Activated CD4-positive, alpha-beta T cell treated with anti-CD3 and anti-CD28 coated beads, Interleukin-2, Interleukin-4, amounts not matched to agents 100 ng/mL and 50 ng/mL, durations not matched to agents 16 hours and 8 hours (primary cell): Measurements from ENCODE around the gene B3GAT1.
A peak's percentile ranks its signal among the peaks of the same experiment; 100 is the strongest.

Experiments
- DNase-seq: peaks from one replicate; pipeline ENCODE4 v3.0.0-alpha.2; 2020; ENCODE audit warnings: low spot score

B3GAT1 gene

GRCh38 chr11:134409552-134410429, 2.3 kb downstream of the B3GAT1 start:
- DNase-seq, result no peak

DNA sequence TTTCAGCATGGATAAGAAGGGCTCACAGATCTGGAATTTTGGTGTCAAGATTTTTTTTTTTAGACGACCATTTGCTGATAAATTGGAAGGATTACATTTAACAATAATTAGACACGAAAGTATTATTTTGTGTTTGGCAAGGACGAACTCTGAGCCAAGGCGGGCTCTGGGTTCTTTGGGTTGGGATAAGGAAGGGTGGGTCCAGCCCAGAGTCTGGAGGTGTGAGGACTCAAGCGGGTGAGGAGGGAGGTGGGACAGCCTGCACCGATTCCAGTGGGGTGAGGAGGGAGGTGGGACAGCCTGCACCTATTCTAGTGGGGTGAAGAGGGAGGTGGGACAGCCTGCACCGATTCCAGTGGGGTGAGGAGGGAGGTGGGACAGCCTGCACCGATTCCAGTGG, 4.1 kb downstream of the B3GAT1 start:
- DNase-seq, result no peak

- no peak for DNase-seq
Observed at GRCh38 chr11:134407321-134407828, 4.7 kb downstream of the B3GAT1 start.

DNA sequence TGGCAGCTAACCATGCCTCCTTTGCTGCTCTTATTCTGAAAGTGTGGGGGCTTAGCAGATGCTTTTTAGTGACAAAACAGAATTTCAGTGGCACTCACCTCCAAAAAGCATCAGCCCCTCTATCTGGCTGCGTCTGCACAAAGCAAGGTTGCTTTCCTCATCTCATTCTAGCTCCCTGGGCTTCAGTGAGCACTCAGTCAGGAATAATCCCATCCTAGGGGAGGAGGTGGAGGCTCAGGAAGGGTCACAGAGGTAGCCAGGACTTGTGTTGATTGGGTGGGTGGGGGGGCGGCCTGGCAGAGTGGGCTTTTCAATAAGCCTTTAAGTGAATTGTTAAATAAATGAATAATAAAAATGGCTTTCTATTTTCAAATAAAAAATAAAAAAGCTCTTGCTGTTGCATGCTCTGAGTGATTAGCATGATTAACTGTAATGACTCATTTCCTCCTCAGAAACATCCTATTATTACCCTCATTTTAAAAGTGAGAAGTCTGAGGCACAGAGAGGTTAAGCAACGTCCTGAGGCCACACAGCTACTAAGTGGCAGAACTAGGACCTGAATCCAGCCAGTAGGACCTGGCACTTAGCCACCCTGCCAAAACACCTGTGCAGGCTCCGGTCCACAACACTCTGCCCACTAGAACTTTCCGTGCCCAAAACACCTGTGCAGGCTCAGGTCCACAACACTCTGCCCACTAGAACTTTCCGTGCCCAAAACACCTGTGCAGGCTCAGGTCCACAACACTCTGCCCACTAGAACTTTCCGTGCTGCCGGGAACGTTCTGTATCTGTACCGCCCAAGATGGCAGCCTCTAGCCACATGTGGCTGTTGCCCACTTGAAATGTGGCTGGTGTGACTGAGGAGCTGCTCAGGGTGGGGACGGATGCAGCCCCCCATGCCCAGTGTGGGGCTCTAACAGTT, 5.5 kb downstream of the B3GAT1 start:
- DNase-seq, result peak; percentile 9

- DNase-seq, result no peak
Observed at GRCh38 chr11:134405841-134406240, 6.2 kb downstream of the B3GAT1 start.

- DNase-seq, result no peak
Observed at GRCh38 chr11:134405436-134405835, 6.6 kb downstream of the B3GAT1 start.

- DNase-seq, result no peak
Observed at GRCh38 chr11:134404575-134405341, 7.3 kb downstream of the B3GAT1 start.

DNA sequence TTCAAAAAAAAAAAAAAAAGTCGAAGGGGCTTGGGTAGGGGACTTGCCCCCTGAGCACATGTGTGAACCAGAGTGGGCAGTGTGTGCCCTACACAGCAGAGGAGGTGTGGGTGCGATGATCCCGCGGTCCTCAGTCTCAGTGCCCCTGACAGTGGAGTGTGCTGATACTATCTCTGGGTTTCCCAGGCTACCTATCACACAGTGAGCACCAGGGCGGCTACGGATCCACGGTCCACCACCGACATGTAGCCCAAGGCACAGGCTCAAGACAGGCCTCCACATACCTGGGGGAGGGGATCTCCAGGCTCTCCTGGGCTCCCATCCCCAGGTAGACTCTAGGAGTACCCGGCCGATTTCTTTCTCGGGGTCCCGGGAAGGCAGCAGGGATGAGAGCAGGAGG, 9.1 kb downstream of the B3GAT1 start:
- DNase-seq, result no peak

DNA sequence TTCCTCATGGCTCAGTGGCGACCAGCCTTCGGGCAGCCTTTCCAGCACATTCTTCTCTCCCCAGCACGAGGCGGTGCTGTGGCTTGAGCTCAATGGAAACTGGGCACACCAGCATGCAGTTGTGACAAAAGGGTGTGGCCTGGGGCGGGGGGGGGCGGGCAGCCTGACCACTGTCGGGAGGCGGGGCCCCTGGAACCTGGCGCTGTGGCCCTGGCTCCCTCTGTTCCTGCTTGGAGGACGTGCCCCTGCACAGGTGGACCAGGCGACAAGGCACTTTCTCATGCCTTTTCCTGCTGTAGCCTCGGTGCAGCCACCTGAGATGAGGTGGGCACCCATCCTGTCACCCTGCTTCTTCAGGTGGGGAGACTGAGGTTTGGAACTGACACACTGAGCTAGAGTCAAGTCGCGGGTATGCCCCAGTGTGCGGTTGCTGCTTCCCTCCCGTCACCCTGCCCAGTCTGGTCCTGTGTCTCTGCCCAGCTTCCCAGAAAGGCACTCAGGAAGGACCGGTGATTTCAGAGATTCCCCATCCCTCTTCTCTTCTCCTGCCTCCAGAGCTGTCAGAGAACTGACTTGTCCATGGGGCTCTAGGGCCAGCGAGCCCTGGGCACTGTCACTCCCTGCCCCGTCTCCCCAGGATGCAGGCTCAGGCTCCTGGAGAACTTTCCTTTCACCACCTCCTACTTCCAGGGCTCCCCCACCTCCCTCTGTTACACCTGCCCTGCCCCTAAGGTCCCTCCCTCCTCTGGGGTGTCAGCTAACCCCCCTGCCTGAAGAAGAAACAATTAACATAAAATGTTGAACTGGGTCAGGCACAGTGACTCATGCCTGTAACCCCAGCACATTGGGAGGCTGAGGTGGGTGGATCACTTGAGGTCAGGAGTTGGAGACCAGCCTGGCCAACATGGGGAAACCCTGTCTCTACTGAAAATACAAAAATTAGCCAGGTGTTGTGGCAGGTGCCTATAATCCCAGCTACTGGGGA, 9.9 kb downstream of the B3GAT1 start:
- DNase-seq, result no peak

GRCh38 chr11:134399996-134400395, 12.0 kb downstream of the B3GAT1 start:
- DNase-seq, result no peak

- no peak for DNase-seq
Observed at GRCh38 chr11:134399293-134399654, 12.8 kb downstream of the B3GAT1 start.

DNA sequence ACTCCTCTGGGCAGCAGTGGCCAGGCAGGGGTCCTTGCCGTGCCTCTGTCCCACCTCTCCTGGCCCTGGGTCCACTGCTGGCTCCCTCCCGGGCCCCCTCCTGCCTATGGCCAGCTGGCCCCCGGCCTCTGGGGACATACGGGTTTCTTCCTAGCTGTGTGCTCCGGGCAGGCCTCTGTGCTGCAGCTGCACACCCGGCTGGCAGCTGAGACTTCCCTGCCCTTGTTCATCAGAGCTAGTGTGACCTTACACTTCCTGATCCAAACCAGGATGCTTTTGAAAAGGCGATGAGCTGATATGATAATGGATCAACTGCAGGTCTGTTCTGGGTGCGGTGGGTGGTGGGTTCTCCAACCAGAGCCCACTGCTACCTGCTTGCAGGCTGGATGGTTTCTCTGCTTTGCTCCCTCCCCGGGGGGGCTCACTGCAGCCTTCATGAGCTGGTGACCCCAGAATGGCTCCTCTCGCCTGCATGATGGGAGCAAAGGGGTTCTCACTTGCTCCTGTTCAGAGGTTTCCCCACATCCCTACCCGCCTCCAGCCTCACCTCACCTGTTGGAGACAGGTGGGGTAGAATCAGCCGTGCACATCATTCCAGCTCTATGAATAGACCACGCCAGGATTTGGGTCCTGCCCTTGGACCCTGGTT, 13.3 kb downstream of the B3GAT1 start:
- DNase-seq, result no peak

DNA sequence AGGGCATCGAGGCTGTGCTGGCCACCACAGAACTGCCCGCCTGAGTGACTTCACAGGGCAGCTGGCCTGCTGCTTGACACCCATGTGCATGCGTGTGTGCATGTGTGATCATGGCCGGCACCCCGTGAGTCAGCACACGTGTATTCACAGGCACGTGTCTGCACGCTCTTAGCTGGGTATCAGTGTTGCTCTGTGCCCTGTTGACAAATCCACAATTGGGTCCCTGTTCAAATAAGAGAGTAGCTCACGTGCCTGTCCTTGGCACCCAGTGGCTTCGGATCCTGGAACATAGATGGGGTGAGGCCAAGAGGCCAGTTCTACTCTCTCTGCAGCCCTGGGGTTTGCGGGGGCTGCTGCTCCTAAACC, 14.0 kb downstream of the B3GAT1 start:
- no peak for DNase-seq

DNA sequence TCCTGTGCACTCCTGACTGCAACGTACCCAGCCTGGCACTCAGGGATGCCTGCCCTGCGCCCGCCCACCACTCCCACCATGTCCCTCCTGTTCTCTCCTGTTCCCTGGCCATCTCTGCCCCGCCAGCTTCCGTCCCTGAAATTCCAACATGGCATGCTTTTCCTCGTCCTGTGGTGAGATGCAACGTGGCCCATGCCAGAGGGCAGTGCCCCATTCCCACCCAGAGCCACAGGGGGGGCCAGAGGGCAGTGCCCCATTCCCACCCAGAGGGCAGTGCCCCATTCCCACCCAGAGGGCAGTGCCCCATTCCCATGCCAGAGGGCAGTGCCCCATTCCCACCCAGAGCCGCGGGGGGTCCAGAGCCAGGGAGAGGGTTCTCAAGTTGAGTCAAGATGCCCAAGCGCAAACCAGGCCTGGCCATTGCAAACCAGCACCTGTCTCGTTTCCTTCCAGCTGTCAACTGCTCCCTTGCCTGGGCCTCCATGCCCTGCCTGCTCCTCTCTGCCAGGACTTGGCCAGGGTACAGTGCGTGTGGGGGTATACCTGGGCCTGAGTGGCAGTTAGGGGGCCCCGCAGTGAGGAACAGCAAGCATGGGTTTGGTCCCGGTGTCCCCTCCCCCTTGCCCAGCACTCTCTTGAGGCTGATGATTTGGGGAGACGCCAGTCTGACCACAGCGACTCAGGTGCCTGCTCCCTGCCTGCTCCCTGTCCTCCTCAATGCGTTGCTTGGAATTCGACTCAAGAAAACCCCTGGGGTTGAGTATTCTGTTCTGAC, 14.6 kb downstream of the B3GAT1 start:
- DNase-seq, result no peak

DNA sequence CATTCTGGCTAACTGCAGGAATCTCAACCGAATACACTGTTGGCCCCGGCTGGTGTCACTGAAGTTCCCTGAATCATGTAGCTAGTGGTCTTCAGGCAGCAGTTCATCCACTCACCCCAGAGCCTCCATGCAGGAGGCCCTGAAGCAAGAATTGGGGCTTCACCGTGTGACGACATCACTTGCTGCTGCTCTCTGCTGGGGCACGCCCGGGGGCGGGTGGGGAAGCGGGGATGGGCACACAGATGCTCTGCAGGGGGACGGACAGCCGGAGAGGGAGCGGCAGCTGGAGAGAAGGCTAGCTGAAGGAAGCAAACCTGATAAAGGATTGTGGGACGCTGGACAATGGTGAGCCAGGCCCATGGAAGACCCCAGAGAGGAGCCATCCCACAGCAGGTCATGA, 17.0 kb downstream of the B3GAT1 start:
- DNase-seq, result no peak

GRCh38 chr11:134394311-134394710, 17.7 kb downstream of the B3GAT1 start:
- no peak for DNase-seq

GRCh38 chr11:134393638-134394037, 18.4 kb downstream of the B3GAT1 start:
- DNase-seq, result no peak

- DNase-seq, result no peak
Observed at GRCh38 chr11:134392953-134393615, 19.0 kb downstream of the B3GAT1 start.

DNA sequence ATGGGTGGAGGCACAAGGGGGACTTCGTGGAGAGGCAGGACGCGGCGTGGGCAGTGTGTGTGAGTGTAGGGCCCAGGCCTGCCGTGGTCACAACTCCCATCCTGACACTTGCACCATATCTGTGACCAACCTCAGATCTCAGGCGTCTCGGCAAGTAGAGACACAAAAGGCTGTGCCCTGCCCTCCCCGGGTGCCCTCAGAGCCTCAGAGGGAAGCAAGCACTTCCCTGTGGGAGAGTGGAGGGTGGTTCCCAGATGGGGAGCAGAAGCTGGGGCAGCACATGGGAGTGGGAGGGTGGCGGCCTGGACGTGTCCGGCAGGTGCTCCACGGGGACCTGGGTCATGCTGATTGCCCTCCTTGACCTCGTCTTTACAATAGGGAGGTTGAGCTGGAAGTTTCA, 20.4 kb downstream of the B3GAT1 start:
- DNase-seq, result no peak
